Lower leg skin (tissue), 4 donors: ENCODE measurements around the gene TREM2. TPM values are rescaled to one million over a fixed set of nuclear protein-coding genes. Genes with fewer than 3 reads are reported as not detected.

ENCODE experiments used
- DNase-seq, 2 donors: peaks; one replicate each; pipeline ENCODE4 v3.0.0-alpha.2; 2019; ENCODE audit warnings: low spot score in 2 of 2
- H3K4me3 ChIP-seq: fragments of 200-600 bp; sonication (generic); 2 replicates; pipeline ENCODE4 v1.5.1; 2017; ENCODE audit warnings: mild to moderate bottlenecking, low read depth; ENCODE audit not compliant: poor library complexity, severe bottlenecking
- POLR2A ChIP-seq, 2 donors: fragments of 450-650 bp; IDR thresholded peaks; one replicate each; pipeline ENCODE4 v1.6.1; 2016 to 2017; ENCODE audit warnings: antibody characterized with exemption in 2 of 2, mild to moderate bottlenecking in 1 of 2, moderate library complexity in 1 of 2
- WGBS, 2 donors: methylation state at CpG; one replicate each; pipeline ENCODE4 v1.1.5; 2018; 5-methylcytosine and 5-hydroxymethylcytosine counted together
- intact Hi-C: fragments of 100-400 bp; cut with DNase I; formaldehyde crosslinking; loops from one replicate; pipeline ENCODE4 v1.15.0; 2023; ENCODE audit warnings: low total_unique reads
- total RNA-seq, 4 donors: library from RNA; depleted of rRNA; stranded (reverse); fragments of >200 nt; gene quantifications; one replicate each; pipeline ENCODE4 v1.1.0, GENCODE V29; 2016
- TF ChIP-seq, protein P1 (sequence below), 3 donors: fragments of 450-650 bp; IDR thresholded peaks; one replicate each; pipeline ENCODE4 v1.5.1; 2016; ENCODE audit warnings: antibody characterized with exemption in 3 of 3, mild to moderate bottlenecking in 3 of 3, moderate library complexity in 2 of 3

The TREM2 gene
- total RNA-seq, 4 donors from 2014 or later, result 0.46 to 3.5 TPM; not detected in 2

DNA sequence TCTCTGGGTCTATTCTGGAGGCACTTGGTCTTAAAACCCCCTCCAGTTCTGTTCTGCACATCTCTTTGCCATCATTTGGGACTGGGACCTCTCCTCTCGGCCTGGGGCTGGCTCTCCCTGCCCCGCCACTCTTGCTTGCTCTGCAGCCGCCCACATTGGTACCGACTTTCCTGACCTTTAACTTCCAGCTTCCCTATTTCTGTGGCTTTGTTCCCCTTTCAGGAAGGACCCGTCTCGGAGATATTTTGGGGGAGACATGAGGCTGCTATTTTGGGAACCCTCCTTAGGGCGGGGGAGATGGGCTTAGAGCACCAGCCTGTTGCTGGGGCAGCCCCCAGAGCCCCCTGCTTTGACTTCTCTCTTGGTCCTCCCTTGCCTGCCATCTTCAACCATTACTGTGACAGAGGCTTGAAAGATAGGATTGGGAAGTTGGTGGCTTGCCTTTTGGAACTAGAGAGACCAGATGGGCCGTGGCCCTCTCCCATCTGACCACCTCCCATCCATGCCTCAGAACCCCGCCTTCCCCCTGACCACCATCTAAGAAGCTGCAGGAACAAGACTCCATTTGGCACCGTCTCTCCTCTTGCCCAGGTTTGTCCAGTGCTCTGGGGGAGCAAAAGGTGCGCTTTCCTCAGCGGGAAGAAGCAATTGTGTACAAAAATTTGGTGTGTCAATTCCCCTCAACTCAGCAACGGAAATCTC is 914 bp downstream of the TREM2 start:
- no peak for TF ChIP-seq POLR2A (IDR thresholded peaks at IDR 0.05)
- TF ChIP-seq, protein P1, sequence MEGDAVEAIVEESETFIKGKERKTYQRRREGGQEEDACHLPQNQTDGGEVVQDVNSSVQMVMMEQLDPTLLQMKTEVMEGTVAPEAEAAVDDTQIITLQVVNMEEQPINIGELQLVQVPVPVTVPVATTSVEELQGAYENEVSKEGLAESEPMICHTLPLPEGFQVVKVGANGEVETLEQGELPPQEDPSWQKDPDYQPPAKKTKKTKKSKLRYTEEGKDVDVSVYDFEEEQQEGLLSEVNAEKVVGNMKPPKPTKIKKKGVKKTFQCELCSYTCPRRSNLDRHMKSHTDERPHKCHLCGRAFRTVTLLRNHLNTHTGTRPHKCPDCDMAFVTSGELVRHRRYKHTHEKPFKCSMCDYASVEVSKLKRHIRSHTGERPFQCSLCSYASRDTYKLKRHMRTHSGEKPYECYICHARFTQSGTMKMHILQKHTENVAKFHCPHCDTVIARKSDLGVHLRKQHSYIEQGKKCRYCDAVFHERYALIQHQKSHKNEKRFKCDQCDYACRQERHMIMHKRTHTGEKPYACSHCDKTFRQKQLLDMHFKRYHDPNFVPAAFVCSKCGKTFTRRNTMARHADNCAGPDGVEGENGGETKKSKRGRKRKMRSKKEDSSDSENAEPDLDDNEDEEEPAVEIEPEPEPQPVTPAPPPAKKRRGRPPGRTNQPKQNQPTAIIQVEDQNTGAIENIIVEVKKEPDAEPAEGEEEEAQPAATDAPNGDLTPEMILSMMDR (IDR thresholded peaks at IDR 0.05), result no peak
- 70 to 72% methylated on average over 13 of the region's 13 CpGs for WGBS, 2 donors
- DNase-seq, result no peak
- no peak overlapping the region for H3K4me3 ChIP-seq
- intact Hi-C loops, result loop anchor here (5.0 kb wide), 1 partner anchor 905 kb away; no protein-coding TSS in a partner anchor

DNA sequence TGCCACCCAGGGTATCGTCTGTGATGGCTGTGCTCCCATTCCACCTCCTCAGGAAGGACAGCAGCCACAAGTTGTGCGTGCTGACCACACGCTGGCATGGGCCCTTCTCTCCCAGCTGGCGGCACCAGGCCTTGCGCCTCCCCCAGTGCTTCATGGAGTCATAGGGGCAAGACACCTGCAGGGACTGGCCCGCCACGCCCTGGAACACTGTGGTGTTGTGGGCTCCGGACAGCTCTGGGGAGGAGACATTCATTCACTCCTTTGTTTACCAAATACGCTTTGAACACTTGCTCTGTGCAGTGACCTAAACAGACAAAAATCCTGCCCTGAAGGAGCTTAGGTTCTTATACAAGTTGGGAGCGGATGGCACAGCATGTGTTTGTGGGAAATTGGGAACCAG is 1.5 kb downstream of the TREM2 start:
- intact Hi-C loops, result loop anchor here (5.0 kb wide), 1 partner anchor 904 kb away; no protein-coding TSS in a partner anchor
- DNase-seq, result no peak
- no peak overlapping the region for H3K4me3 ChIP-seq
- 90 to 91% methylated on average over 10 of the region's 10 CpGs for WGBS, 2 donors
- TF ChIP-seq POLR2A (IDR thresholded peaks at IDR 0.05), result no peak
- TF ChIP-seq, protein P1 (IDR thresholded peaks at IDR 0.05), result no peak

DNA sequence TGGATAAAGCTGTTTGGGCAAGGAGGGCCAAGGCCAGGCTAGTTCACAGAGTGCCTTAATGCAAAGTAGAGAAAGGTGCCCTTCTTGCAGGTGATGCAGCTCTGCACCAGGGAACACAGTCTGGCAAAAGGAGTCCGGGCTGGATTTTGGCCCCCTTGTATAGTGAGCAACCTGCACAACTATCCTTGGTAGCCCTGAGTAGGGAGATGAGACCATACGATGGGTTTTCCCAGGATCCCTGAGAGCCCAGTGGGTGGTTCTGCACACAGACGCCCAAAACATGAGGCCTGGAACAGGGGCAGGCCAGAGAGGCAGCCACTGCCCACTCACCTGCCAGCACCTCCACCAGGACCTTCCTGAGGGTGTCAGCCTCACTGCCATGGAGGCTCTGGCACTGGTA is 2.0 kb downstream of the TREM2 start:
- intact Hi-C loops, result loop anchor here (5.0 kb wide), 1 partner anchor 904 kb away; no protein-coding TSS in a partner anchor
- WGBS, 2 donors, result 84 to 88% methylated on average over 2 to 3 of the region's 3 CpGs
- TF ChIP-seq, protein P1 (IDR thresholded peaks at IDR 0.05), result no peak
- TF ChIP-seq POLR2A (IDR thresholded peaks at IDR 0.05), result no peak
- DNase-seq, result no peak
- H3K4me3 ChIP-seq, result no peak overlapping the region

DNA sequence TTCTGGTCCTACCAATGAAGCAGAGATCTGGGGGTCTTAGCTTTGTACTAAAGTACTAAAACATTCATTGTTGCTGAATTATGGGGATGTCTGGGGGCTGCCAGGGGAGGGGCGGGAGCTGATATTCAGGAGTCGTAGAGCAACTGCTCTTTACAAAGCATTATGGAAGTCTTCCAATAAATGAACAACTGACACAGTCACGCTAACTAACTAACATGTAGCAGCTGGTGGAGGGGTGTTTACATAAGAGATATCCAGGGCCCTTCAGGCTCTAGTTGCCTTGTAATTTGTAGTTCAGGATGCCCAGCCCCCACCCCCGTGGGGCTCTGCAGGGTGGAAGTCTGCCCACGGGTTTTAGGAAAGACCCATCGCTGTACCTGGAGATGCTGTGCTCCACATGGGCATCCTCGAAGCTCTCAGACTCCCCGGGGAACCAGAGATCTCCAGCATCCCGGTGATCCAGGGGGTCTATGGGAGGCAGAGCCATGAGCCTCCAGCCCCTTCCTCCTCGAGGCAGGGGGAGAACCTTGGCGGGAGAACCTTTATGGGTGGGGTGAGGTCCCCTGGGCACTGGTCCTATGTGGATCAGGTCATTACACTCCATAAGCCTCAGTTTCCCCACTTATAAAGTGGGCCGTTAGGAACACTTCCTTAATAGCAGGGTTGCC is 3.4 kb downstream of the TREM2 start:
- DNase-seq, result no peak
- no peak for TF ChIP-seq POLR2A (IDR thresholded peaks at IDR 0.05)
- TF ChIP-seq, protein P1 (IDR thresholded peaks at IDR 0.05), result no peak
- intact Hi-C loops, result loop anchor here (5.0 kb wide), 1 partner anchor 902 kb away; no protein-coding TSS in a partner anchor
- 51 to 58% methylated on average over 11 of the region's 12 CpGs for WGBS, 2 donors
- no peak overlapping the region for H3K4me3 ChIP-seq

DNA sequence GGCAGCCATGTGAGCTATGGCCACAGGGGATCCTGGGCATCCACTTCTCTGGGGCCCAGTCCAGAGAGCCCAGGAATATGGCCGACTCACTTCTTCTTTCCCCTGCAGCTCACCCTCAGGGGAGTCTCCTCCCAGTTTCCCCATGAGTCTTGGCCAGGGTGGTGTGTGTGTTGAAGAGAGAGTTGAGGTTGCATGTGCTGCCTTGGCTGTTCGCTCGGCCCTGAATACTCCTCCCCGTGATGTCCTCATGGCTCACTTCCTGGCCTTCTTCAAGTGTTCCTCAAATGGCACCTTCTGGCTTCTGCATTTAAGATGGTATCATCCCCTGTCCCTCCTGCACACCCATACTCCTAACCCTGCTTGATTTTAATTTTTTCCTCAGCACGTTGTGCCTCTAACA is 5.6 kb downstream of the TREM2 start:
- H3K4me3 ChIP-seq, result no peak overlapping the region
- no peak for TF ChIP-seq POLR2A (IDR thresholded peaks at IDR 0.05)
- TF ChIP-seq, protein P1 (IDR thresholded peaks at IDR 0.05), result no peak
- intact Hi-C loops, result no loop called here
- no peak for DNase-seq
- WGBS, 2 donors, result 68 to 71% methylated on average over 5 of the region's 5 CpGs
